GM20000 (cell line): ENCODE measurements around the gene GRAPL.
"Not testable (repeated sequence)": the region's sequence is repeated elsewhere in the genome, so short reads cannot be mapped to it uniquely, and the experiment has no call there.

Experiments used
- DNase-seq: peaks from one replicate; pipeline ENCODE4 v3.0.0; 2012; ENCODE audit warnings: low spot score

Gene GRAPL

DNA sequence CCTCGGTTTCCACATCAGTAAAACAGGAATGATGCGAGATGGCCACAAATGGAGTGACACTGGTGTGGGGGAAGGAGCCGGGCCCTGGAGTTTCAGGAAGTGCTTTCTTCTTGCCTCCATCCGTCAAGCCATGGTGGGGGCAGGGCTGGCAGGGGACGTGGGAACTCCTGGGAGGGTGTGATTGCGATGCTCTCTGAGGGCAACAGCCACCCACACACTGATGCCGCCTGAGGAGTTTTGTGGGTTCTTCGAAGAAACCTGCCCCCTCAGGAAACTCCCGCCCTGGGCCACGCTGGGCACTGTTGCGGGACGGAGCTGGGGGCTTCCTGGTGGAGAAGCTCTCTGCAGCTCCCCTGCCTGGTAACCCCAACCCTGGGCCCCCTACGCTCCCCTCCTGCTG is 8.0 kb downstream of the GRAPL start:
- DNase-seq: not testable (repeated sequence)

DNA sequence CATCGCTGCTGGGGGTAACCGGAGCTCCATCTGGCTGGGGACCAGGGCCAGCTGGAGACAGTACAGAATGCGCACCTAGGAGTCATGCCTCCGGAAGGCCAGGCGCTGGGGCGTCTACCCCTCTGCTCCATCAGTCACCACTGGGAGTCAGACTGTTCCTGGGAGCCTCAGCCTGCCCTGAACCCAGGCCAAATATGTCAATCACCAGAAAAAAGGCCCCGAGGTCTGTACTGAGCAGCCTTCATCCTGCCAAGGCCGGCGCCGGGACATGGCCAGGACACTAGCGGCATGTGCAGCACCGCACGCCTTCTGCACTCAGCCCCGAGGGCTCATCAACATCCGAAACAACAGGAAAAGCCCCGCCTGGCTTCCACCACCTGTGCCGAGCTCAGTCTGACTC is 8.7 kb downstream of the GRAPL start:
- not testable (repeated sequence) for DNase-seq

DNA sequence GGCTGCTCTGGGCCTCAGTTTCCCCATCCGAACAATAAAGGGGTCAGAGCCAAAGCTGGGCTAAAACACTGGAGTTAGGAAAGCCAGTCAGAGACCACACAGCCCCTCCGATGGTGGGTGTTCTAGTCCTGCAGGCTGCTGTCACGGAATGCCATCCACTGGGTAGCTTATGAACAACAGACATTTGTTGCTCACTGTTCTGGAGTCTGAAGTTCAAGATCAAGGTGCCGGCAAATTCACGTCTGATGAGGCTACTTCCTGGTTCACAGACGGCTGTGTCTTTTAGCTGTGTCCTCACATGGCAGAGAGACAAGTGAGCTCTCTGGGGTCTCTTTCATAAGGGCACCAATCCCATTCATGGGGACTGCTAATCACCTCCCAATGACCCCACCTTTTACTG is 9.2 kb downstream of the GRAPL start:
- not testable (repeated sequence) for DNase-seq

DNA sequence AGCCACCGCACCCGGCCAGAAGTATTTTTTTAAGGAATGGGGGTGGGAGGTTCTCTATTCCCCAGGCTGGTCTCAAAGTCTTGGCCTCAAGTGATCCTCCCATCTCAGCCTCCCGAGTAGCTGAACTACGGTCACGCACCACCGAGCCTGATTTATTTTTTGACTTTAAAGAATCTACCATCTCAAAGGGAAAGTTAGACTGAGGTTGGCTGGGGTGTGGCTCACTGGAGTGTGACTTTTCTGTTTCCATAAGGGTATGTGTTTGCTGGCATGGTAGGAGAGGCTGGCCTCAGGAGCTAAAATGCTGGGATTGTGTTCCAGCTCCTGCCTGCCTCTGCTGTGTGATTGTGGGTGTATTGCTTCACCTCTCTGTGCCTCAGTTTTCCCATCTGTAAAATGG is 10.6 kb downstream of the GRAPL start:
- DNase-seq: not testable (repeated sequence)

DNA sequence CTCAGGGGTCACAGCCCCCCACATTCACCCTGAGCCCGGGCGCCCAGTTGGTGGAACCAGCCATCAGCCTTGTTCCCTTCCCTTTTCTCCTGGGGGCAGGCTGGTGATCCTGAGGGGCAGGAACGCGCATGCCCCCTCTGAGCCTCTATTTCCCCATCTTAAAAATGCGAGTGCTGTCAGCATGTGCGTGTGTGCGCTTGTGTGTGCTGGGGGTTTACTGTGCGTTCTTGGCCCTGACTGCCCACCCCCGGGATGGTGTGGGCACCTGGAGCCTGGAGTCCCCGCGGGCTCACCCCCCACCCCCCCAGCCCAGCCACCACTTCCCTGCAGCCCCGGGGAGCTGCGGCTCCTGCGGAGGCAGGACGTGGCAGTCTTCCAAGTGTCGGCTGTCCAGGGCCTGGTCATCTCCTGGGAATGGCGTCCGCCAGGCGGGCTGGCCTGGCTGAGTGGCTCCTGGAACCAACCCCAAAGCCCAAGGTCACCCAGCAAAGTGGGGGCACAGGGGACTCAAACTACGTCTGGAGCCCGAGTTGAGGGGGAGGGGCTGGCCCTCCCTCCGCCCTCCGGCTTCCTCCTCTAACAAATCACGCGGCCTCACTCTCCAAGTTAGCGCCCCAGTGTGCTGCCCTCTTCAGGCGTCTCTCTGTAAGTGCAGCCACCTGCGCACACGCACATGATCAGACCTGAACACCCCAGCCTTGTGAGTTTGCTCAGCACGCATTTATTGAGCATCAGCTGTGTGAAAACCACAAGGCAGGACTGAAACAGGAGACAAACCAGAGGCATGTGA is 14.2 kb downstream of the GRAPL start:
- not testable (repeated sequence) for DNase-seq

DNA sequence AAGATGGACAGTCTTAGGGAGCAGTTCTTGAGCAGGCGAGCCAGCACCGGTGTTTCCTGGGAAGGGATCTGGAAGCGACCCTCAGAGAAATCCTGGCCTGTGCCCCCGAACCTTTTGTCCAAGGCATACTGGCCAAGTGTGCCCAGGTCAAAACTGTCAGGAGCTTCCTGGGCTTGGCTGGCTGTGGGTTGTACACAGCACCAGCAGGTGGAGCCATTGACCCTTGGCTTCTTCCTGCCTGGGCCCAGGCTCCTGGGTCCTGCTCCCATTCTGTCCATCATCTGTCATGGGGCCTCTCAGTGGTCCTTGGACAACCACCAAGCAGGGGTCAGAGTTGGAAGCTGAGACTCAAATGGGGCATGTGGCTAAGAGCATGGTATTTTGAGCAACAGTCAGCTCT is 15.0 kb downstream of the GRAPL start:
- not testable (repeated sequence) for DNase-seq

DNA sequence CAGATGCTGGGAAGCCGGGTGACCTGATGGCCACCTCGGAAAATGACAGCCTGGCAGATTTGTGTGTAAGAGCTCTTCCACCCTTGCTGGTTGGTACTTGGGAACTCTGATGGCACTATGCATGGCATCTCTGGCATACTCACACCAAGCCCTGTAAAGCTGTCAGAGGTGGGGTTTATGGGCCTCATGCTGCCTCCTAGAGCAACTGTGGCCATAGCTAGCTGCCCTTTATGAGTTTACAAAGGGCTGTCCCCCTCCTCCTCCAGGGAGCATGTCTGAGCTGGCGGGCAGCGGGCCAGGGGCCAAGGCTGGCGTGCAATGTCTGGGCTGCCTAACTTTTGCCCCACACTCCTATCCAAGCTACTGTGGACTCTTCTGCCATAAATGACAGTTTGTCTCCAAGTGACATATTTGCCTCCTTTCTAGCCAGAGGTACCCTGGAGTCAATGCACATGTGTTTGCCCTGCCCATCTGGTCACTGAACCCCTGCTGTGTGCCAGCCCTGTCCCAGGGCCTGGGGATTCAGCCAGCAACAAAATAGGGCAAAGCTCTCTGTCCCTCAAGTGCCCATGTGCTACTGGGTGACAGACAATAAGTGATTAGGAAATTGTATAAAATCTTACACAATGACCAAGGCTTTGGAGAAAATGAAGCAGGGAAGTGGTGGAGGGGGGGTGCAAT is 15.8 kb downstream of the GRAPL start:
- not testable (repeated sequence) for DNase-seq

DNA sequence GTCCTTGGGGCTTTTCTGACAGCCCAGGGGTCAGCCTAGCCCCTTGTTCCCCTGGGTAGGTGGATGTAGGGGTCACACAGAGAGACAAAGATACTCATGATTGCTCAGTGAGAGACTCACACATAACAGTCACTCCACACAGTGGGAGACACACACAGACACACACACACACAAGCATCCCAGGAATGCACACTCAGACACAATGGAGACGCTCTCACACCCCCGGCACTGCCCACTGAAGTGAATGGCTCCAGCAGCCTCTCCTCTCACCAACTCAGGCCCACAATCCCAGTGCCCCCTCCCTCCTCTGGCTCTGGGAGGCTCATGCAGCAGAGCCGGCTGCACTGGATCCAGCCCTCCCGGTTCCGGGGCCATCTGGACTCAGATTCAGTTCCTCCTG is 17.0 kb downstream of the GRAPL start:
- not testable (repeated sequence) for DNase-seq

DNA sequence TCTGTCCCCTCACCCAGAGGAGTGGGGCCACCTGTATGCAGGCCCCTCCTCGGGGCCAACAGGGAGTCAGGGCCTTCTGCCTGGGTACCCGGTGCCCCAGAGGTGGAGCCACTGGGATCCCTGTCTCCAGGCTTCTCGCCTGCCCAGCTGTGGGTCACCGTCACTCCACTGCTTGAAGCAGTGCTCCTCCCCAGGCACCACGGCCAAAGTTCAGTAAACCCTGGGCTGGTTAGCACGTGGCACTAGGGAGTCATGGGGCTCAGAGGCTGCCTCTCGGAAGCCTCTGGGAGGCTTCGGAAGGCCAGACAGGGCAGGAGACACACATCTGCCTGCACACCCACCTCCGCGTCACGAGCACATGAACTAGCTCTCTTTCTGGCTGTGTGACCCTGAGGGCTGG is 18.1 kb downstream of the GRAPL start:
- not testable (repeated sequence) for DNase-seq

DNA sequence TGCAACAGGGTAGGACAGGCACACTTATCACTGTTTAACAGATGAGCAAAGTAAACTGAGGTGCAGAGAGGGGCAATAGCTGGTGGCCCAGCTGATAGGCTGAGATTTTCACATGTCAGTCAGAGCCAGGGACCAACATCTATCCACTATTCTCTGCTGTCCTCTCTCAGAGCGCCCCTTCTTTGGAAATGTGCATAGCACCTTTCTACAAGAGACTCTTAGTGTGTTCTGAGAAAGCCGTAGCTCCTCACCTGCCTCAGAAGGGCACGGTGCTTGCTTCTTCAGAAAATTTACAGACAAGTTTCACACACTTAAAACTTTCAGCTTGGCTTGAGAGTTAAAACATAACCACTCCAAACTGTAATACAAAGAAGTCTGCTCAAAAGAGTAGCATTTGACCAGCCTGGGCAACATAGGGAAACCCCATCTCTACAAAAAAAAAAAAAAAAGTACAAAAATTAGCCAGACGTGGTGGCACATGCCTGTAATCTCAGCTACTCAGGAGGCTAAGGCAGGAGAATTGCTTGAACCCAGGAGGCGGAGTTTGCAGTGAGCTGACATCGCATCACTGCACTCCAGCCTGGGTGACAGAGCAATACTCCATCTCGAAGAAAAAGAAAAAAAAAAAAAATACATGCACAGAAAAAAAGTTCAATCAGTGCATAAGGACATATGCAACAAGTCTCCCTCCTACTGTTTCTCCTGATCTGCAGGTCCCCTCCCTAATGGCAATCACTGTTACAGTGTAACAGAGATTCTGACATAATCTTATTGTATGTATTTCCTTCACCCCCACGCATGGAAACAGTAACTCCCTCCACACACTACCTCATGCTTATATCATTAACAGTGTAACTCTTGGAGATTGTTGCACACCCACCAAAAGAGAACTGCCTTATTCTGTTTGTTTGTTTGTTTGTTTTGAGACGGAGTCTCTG is 23.6 kb downstream of the GRAPL start:
- DNase-seq: not testable (repeated sequence)

DNA sequence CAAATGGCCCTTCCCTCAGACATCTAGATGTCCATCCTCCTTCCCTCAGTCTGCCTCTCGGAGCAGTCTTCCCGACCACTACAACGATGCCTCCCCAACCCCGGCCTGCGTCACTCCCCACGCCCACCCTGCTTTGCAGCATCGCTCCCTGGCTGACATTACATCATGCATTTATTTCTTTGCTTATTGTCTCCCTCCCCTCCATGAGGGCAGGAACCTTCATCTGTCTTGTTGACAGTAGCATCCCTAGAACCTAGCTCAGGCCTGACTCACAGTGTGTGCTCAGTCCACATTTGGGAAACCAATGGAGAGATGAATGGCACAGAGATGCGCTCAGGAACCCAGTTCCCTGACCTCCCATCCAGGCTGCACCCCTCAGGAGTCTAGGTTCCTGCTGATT is 30.2 kb downstream of the GRAPL start:
- DNase-seq: not testable (repeated sequence)

DNA sequence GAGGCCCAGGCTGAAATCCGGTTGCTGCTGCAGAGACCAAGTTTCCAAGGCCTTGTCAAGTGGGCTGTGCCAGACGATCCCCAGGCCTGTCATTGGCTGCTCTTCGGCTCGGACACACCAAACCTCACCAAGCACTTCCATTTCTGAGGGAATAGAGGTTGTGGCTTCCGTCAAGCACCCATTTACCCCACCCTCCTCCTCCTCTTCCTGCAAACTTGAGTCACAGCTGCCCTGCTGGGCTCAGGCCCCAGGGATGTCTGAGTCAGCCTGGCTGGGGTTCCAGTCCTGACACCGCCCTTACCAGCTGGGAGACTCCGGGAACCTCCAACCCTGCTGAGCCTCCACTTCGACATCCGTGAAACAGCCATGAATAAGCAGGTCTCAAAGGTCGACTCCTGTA is 31.1 kb downstream of the GRAPL start:
- not testable (repeated sequence) for DNase-seq

DNA sequence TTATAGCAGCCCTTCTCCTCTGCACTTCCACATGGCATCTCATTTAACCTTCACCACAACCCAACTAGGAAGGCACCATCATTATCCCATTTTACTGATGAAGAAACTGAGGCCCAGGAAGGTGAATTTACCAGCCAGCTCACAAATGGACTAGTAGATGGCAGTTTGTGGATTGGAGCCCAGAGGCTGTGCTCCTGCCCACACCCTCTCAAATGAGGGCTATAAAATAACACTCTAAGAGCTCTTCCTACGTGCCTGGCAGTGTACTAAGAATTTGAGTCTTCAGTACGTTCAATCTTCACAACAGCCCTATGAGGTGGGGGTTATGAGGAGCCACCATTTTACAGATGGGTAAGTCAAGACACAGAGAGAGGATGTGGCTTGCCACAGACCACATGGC is 31.5 kb downstream of the GRAPL start:
- not testable (repeated sequence) for DNase-seq

DNA sequence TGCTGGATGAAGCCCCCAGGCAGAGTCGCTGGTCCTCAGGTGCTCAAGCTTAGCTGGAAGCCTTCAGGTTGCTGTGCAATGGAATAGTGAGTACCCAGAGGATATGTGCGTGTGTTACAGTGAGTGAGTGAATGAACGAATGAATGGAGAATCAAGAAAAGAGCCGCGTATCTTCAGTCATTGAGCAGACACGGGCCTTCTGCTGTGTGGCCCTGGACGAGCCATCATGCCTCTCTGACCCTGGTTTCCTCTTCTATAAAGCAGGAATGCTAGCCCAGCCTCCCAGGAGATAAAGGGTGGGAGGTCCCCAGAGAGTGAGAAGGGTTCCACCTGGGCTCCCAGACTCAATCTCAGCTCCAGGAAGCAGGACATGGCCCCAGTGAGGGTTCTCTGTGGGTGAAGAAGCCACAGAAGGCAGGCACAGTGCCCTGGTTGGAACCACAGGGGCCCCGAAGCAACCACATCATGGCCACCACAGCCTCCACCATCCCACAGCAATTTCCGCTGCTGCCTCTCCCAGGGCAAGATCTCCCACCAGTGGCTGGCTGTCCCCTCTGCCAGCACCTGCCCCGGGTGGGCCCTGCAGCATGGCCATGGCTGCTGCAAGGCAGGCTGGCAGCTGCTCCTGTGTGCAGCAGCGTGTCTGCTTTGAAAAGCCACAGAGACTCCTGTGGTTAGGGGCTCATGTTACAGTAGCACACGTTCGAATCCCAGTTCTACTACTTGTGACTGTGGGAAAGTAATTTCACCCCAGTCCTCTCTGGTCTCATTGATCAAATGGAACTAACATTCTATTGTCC is 34.1 kb downstream of the GRAPL start:
- DNase-seq: not testable (repeated sequence)

DNA sequence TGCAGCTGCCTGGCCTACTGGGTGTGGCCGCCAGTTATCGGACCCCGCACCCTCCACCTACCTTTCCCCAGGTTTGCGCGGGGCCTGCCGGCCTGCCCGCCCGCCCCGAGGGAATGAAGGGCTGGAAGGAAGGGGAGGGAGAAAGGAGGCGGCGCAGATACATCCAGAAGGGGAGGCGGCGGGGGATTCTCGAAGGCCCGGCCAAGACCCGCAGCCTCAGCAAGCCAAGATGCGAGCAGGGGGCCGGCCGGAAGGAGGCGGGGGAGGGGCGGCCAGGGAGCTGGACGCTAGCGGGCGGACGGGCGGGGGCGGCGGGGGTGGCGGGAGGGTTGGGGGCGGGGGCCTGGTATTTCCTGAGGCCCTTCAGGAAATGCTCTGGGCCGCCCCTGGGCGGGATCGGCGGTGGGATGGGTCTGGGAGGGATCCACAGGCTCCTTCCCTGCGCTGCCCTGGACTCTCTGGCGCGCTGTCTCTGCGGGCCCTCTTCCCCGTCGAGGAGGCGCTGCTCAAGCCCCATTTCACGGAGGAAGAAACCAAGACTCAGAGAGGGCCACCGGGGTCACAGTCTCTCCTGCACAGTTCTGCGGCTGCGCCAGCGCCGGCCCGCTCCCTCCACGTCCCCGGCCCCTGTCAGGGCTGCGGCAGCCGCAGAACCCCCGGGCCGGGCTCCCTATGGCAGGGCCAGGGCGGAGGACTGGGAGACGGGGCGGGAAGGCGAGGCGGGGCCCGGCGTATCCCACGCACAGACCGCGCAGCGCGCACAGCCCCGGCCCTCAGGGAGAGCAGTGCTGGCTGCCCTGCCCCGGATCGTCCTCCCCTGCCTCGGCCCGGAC is 35.2 kb downstream of the GRAPL start:
- DNase-seq: not testable (repeated sequence)

DNA sequence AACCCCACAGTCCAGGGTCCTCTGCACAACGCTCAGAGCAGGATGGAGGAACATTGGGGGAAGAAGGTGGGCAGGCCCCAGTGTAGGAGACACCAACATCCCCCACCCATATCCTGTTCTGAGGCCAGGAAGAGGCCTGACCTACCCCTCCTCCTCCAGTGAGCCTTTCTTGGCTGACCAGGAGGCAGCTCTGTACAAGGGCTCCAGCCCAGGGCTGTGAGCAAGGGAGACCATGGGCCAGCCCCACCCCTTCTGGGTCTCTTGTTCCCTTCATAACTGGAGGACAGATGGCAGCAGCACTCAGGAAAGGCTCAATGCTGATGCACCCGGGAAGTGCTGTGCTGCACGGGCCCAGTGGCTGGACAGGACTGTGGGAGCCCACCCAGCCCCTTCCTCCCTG is 47.0 kb downstream of the GRAPL start:
- not testable (repeated sequence) for DNase-seq

DNA sequence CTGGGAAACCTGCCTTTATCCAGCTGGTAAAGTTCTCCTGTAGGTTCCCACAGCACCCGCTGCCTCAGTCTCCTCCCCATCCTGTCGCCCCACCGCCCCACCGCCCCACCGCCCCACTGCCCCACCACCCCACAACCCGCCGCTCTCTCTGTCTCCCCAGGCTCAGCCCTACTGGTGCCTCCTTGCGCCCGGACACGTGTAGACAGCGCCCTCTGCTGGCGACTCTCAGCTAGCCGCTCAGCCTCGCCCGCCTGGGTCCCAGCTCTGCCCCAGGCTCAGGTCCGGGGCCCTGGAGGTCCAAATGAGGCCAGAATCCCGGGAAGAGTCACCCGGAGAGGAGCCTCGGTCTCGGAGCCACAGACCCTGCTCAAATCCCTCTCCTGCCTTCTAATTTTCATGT is 48.0 kb downstream of the GRAPL start:
- DNase-seq: not testable (repeated sequence)

DNA sequence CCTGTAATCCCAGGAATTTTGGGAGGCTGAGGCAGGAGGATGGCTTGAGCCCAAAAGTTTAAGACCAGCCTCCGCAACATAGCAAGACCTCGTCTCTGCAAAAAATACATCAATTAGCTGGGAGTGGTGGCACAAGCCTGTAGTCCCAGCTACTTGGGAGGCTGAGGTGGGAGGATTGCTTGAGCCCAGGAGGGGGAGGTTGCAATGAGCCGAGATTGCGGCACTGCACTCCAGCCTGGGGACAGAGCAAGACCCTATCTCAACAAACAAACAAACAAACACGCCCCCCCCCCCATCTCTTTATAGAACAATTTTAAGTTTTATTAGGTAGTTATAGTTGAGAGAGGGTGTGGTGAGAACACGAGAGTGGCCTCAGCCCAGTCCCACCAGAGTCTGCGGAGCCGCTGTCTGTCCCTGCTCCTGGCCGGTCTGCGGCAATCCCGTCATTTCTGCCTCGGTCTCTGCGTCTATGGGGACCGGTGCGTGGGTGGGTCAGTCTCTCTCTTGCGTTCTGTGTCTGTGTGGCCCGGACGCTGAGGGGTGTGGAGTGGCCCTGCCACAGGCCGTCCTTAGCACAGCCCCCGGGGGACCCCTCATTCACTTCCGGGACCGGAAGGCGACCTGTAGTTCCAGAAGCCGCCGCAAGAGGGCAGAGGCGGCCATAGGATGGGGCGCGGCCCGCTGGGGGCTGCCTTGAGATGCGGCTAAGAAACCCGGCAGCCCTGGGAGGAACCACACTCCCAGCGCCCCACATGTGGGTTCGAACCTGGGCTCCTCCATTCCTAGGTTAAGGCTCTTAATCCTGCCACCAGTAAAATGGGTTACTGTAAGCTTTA is 53.9 kb downstream of the GRAPL start:
- DNase-seq: not testable (repeated sequence)
